H1 (cell line): Measurements from ENCODE around the gene TRIM43B. TPM values are rescaled to one million over a fixed set of nuclear protein-coding genes. Genes with fewer than 3 reads are reported as not detected.
"Not testable (repeated sequence)": the region's sequence is repeated elsewhere in the genome, so short reads cannot be mapped to it uniquely, and the experiment has no call there.

Source experiments
- CTCF ChIA-PET: fragments of 300-600 bp; sonication (Branson Sonifier 250); formaldehyde crosslinking; loops from one replicate; lab custom pipeline; 2021; ENCODE audit not compliant: partially characterized antibody; lab: Charles Lee
- POLR2A ChIA-PET: fragments of 300-600 bp; sonication (Branson Sonifier 250); formaldehyde crosslinking; loops from one replicate; lab custom pipeline; 2021; ENCODE audit warnings: inconsistent platforms; ENCODE audit not compliant: partially characterized antibody; lab: Charles Lee
- DNase-seq, 2 experiments: peaks; one replicate each; pipeline versions ENCODE4 v3.0.0 to v3.0.0-alpha.2; 2010 to 2022; ENCODE audit warnings: low spot score in 2 of 2, low read depth in 1 of 2, mixed read lengths in 1 of 2
- FAIRE-seq: peaks from 2 replicates; lab custom pipeline; 2011; peaks lifted over from hg19 to GRCh38; lab: Jason Lieb, UNC
- H2AFZ ChIP-seq: 2 replicates; pipeline ENCODE4 v1.8.1; 2012; ENCODE audit warnings: low read length, inconsistent platforms
- H2AK5ac ChIP-seq: 2 replicates; pipeline ENCODE4 v1.6.1; 2013; ENCODE audit warnings: low read depth, low read length
- H2BK120ac ChIP-seq: replicated peaks from 2 replicates; pipeline ENCODE3; 2013; ENCODE audit warnings: low read depth, low read length, inconsistent platforms
- H2BK12ac ChIP-seq: 2 replicates; pipeline ENCODE4 v1.6.1; 2013; ENCODE audit warnings: low read depth, low read length
- H2BK15ac ChIP-seq: 2 replicates; pipeline ENCODE4 v1.6.1; 2013; ENCODE audit warnings: low read length
- H2BK20ac ChIP-seq: 2 replicates; pipeline ENCODE4 v1.6.1; 2013; ENCODE audit warnings: low read length
- H2BK5ac ChIP-seq: 2 replicates; pipeline ENCODE4 v1.6.1; 2013; ENCODE audit warnings: low read depth, low read length
- H3K14ac ChIP-seq: 2 replicates; pipeline ENCODE4 v1.6.1; 2013; ENCODE audit warnings: inconsistent platforms; ENCODE audit not compliant: insufficient read length
- H3K18ac ChIP-seq: 2 replicates; pipeline ENCODE4 v1.6.1; 2013; ENCODE audit warnings: low read length; ENCODE audit errors: extremely low read depth
- H3K23ac ChIP-seq: 2 replicates; pipeline ENCODE4 v1.6.1; 2013; ENCODE audit warnings: inconsistent platforms; ENCODE audit not compliant: insufficient read length
- H3K23me2 ChIP-seq: 2 replicates; pipeline ENCODE4 v1.6.1; 2013; ENCODE audit warnings: low read depth, low read length
- H3K27ac ChIP-seq: 2 replicates; pipeline ENCODE4 v1.6.1; 2011; ENCODE audit warnings: low read depth, low read length, inconsistent platforms
- H3K27me3 ChIP-seq, 4 experiments: replicated peaks in 1 of 4; 1 replicate in 1 of 4; 2 replicates in 3 of 4; pipeline versions ENCODE4 v1.6.1 to v1.8.1; 2011 to 2013; ENCODE audit warnings: low read length in 3 of 4, mild to moderate bottlenecking in 3 of 4, inconsistent platforms in 2 of 4, mixed read lengths in 2 of 4, moderate library complexity in 1 of 4; ENCODE audit not compliant: control insufficient read depth in 3 of 4, insufficient read depth in 3 of 4; ENCODE audit errors: extremely low read depth in 1 of 4
- H3K36me3 ChIP-seq, 4 experiments: 2 replicates each; pipeline versions ENCODE4 v1.6.1 to v1.8.1; 2011 to 2013; ENCODE audit warnings: mild to moderate bottlenecking in 4 of 4, low read length in 3 of 4, moderate library complexity in 2 of 4, control low read depth in 1 of 4, inconsistent platforms in 1 of 4; ENCODE audit not compliant: insufficient read depth in 4 of 4, control insufficient read depth in 2 of 4
- H3K4ac ChIP-seq: replicated peaks from 2 replicates; pipeline ENCODE3; 2013; ENCODE audit warnings: low read length, low read depth, mixed read lengths, inconsistent platforms; ENCODE audit not compliant: insufficient read length
- H3K4me1 ChIP-seq, 4 experiments: replicated peaks in 1 of 4; 1 replicate in 1 of 4; 2 replicates in 3 of 4; pipeline versions ENCODE4 v1.6.1 to v1.8.1; 2011 to 2013; ENCODE audit warnings: low read length in 3 of 4, inconsistent platforms in 2 of 4, mixed read lengths in 1 of 4; ENCODE audit not compliant: insufficient read depth in 4 of 4, control insufficient read depth in 3 of 4
- H3K4me2 ChIP-seq, 2 experiments: 2 replicates each; pipeline versions ENCODE4 v1.6.1 to v1.8.1; 2011 to 2013; ENCODE audit warnings: low read depth in 2 of 2, low read length in 2 of 2, control low read depth in 1 of 2, inconsistent platforms in 1 of 2, mild to moderate bottlenecking in 1 of 2; ENCODE audit not compliant: insufficient read depth in 1 of 2
- H3K4me3 ChIP-seq, 4 experiments: fragments of 200-600, 300-600 bp in 1 of 4; sonication (generic), shearing (Covaris generic), sonication (Bioruptor Twin) in 1 of 4; 2 replicates each; pipeline versions ENCODE4 v1.5.1 to v1.8.1; 2011 to 2016; ENCODE audit warnings: low read length in 4 of 4, low read depth in 3 of 4, control low read depth in 2 of 4, inconsistent platforms in 2 of 4, mild to moderate bottlenecking in 2 of 4, mixed read lengths in 1 of 4, moderate library complexity in 1 of 4; ENCODE audit not compliant: insufficient read depth in 2 of 4; ENCODE audit errors: extremely low read depth in 1 of 4
- H3K56ac ChIP-seq: replicated peaks from 2 replicates; pipeline ENCODE3; 2013; ENCODE audit warnings: low read depth, mild to moderate bottlenecking, mixed read lengths, low read length, inconsistent platforms; ENCODE audit not compliant: insufficient read length
- H3K79me1 ChIP-seq: 2 replicates; pipeline ENCODE4 v1.6.1; 2013; ENCODE audit warnings: low read depth, low read length, control low read depth
- H3K79me2 ChIP-seq, 2 experiments: 2 replicates each; pipeline versions ENCODE4 v1.6.1 to v1.8.1; 2012 to 2013; ENCODE audit warnings: low read length in 2 of 2, mild to moderate bottlenecking in 2 of 2, inconsistent platforms in 1 of 2; ENCODE audit not compliant: insufficient read depth in 2 of 2, control insufficient read depth in 1 of 2
- H3K9ac ChIP-seq, 4 experiments: replicated peaks in 1 of 4; 1 replicate in 1 of 4; 2 replicates in 3 of 4; pipeline versions ENCODE4 v1.6.1 to v1.8.1; 2011 to 2013; ENCODE audit warnings: low read depth in 3 of 4, low read length in 3 of 4, control low read depth in 2 of 4, mild to moderate bottlenecking in 2 of 4, moderate library complexity in 2 of 4, inconsistent platforms in 1 of 4; ENCODE audit errors: extremely low read depth in 1 of 4
- H3K9me3 ChIP-seq, 2 experiments: 2 replicates each; pipeline versions ENCODE4 v1.6.1 to v1.8.1; 2012 to 2013; ENCODE audit warnings: mild to moderate bottlenecking in 2 of 2, moderate library complexity in 2 of 2, control low read depth in 1 of 2, inconsistent platforms in 1 of 2, low read depth in 1 of 2, low read length in 1 of 2, mixed read lengths in 1 of 2; ENCODE audit not compliant: insufficient read depth in 2 of 2
- H4K20me1 ChIP-seq, 2 experiments: replicated peaks in 1 of 2; 2 replicates each; pipeline versions ENCODE3 to v1.8.1; 2011 to 2013; ENCODE audit warnings: inconsistent platforms in 2 of 2, low read length in 2 of 2, mild to moderate bottlenecking in 1 of 2; ENCODE audit not compliant: insufficient read depth in 2 of 2, control insufficient read depth in 1 of 2
- H4K5ac ChIP-seq: 2 replicates; pipeline ENCODE4 v1.6.1; 2013; ENCODE audit warnings: low read length, low read depth, mixed read lengths, inconsistent platforms; ENCODE audit not compliant: insufficient read length
- H4K8ac ChIP-seq: 2 replicates; pipeline ENCODE4 v1.8.0; 2013; ENCODE audit warnings: mild to moderate bottlenecking, moderate library complexity, low read length, inconsistent platforms; ENCODE audit not compliant: insufficient read depth; ENCODE audit errors: extremely low read depth
- H4K91ac ChIP-seq: replicated peaks from 2 replicates; pipeline ENCODE3; 2013; ENCODE audit warnings: low read length, mixed read lengths, inconsistent platforms; ENCODE audit not compliant: insufficient read length
- WGBS, 2 experiments: shearing (Covaris generic) in 1 of 2; methylation state at CpG; one replicate each; pipeline versions ENCODE4 v1.1.6 to v1.1.7; 2013 to 2015; ENCODE audit warnings: low lambda C conversion rate in 2 of 2, mixed read lengths in 2 of 2, inconsistent platforms in 1 of 2, low coverage in 1 of 2, missing lambda C conversion rate in 1 of 2; ENCODE audit not compliant: insufficient replicate concordance in 2 of 2, insufficient coverage in 1 of 2, insufficient read length in 1 of 2; ENCODE audit errors: extremely low coverage in 1 of 2, missing lambda C conversion rate in 1 of 2; 5-methylcytosine and 5-hydroxymethylcytosine counted together
- polyA plus RNA-seq, 7 experiments: library from polyadenylated mRNA; depleted of rRNA in 3 of 7; stranded (reverse) in 5 of 7; unstranded in 2 of 7; fragments of >200 nt in 5 of 7; fragments of 200-250 nt in 2 of 7; gene quantifications; 1 replicate in 5 of 7; 2 replicates in 1 of 7; 4 replicates in 1 of 7; pipeline versions ENCODE4 v1.2.1 to v1.2.3, GENCODE V29; 2011 to 2013; ENCODE audit warnings: missing spikeins in 2 of 7, mixed read lengths in 2 of 7
- total RNA-seq: library from RNA; stranded (reverse); fragmentation: NEBNext Ultra II Directional; extraction: Animal tissue kit (Norgen Biotek cat#: 25700); gene quantifications from 2 replicates; pipeline ENCODE4 v1.2.1, GENCODE V29; 2021

TRIM43B gene
- total and polyA plus RNA-seq, 2 of the 8 experiments (the other 6 are each of a cell fraction or from before 2014, with no cell fraction given) = not detected

DNA sequence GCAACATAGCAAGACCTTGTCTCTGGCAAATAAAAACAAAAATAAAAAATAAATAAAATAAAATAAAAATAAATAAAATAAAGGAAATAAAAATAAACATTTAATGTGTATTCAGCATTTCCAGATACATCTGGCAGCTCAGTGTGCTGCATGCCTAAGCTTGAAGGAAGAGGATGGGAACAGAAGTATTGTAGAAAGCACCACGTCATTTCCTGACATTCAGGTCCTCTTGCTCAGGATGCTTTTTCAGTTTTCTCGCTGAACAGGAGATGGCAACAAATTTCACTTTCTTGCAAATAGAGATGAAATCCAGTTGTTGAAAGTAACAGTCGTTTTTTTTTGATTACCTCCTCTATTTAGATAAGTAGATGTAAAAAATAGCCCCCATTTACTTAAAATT is 21.3 kb downstream of the TRIM43B start:
- H3K56ac ChIP-seq, H3K4me2 ChIP-seq, H3K9ac ChIP-seq, H3K14ac ChIP-seq, H3K27ac ChIP-seq, H2AK5ac ChIP-seq, H2BK15ac ChIP-seq, H3K23me2 ChIP-seq, H3K23ac ChIP-seq, H2AFZ ChIP-seq, H3K79me1 ChIP-seq, H2BK120ac ChIP-seq, DNase-seq, POLR2A ChIA-PET, H4K20me1 ChIP-seq, H3K4me1 ChIP-seq, H2BK5ac ChIP-seq, H4K5ac ChIP-seq, FAIRE-seq, H4K91ac ChIP-seq, H3K4me3 ChIP-seq, H3K9me3 ChIP-seq, H3K79me2 ChIP-seq, H2BK20ac ChIP-seq, H4K8ac ChIP-seq, H3K36me3 ChIP-seq, H2BK12ac ChIP-seq, H3K4ac ChIP-seq, H3K18ac ChIP-seq, CTCF ChIA-PET, H3K27me3 ChIP-seq: not testable (repeated sequence)
- WGBS, 2 experiments = no CpG with 5 or more reads among the region's 3 CpGs

DNA sequence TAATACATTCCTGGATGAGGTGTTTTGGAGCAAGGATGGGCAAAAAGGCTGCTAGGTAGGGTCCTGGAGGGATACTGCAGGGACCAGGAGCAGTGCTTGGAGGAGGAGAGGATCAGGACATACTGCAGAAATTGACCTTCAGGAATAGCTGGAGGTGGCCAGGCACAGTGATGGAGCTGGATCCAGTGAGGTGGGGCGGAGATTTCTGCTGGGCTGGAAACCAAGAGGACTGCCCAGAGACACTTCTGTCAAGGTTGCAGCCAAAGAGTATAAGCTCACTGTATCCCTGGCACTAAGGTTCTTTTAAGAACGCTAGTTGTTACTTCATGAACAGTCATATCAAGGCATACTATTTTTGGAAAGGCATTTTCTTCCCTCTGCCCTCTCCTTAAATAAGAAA is 39.2 kb downstream of the TRIM43B start:
- H3K18ac ChIP-seq, POLR2A ChIA-PET, H3K9ac ChIP-seq, FAIRE-seq, CTCF ChIA-PET, H3K27me3 ChIP-seq, H3K79me1 ChIP-seq, H2BK12ac ChIP-seq, H4K20me1 ChIP-seq, H2BK15ac ChIP-seq, H3K14ac ChIP-seq, H3K23ac ChIP-seq, H3K23me2 ChIP-seq, H3K36me3 ChIP-seq, H3K56ac ChIP-seq, H4K5ac ChIP-seq, H3K4me3 ChIP-seq, H3K79me2 ChIP-seq, H3K27ac ChIP-seq, H2BK120ac ChIP-seq, H3K4ac ChIP-seq, H2AK5ac ChIP-seq, H2BK20ac ChIP-seq, H4K91ac ChIP-seq, H2AFZ ChIP-seq, H3K4me2 ChIP-seq, H2BK5ac ChIP-seq, H3K4me1 ChIP-seq, H3K9me3 ChIP-seq, H4K8ac ChIP-seq, DNase-seq: not testable (repeated sequence)
- no CpG with 5 or more reads among the region's 2 CpGs for WGBS, 2 experiments
